ENCODE measurements around the gene RNF227.

Gene RNF227

GRCh38 chr17:7931709-7932482, 15.8 kb upstream of the RNF227 start, which contains the start of the genes CNTROB and TRAPPC1 (continued):
- TF ChIP-seq PATZ1 (CRISPR knock-in tag; IDR thresholded peaks at IDR 0.05; ENCODE audit: borderline replicate concordance) (no peak), ZNF8 (CRISPR knock-in tag; IDR thresholded peaks at IDR 0.05) (no peak), ISL1 (CRISPR knock-in tag; IDR thresholded peaks at IDR 0.05) (no peak), TSHZ2 (CRISPR knock-in tag; IDR thresholded peaks at IDR 0.05) (peak; percentile 70; the same call in 1 of the 2 replicates), ZC3H10 (CRISPR knock-in tag; IDR thresholded peaks at IDR 0.05) (no peak), POU6F1 (CRISPR knock-in tag; IDR thresholded peaks at IDR 0.05; ENCODE audit: borderline replicate concordance, low read depth) (no peak), ZNF70 (CRISPR knock-in tag; IDR thresholded peaks at IDR 0.05) (peak; percentile 52; the same call in 1 of the 2 replicates)

GRCh38 chr17:7930841-7931631, 14.9 kb upstream of the RNF227 start:
- peak; percentile 10 for ATAC-seq

More at GRCh38 chr17:7930841-7931631, 14.9 kb upstream of the RNF227 start:
- TF ChIP-seq ZC3H10 (CRISPR knock-in tag; IDR thresholded peaks at IDR 0.05), result no peak
- no peak for TF ChIP-seq TCF4 (CRISPR knock-in tag; IDR thresholded peaks at IDR 0.05; ENCODE audit: borderline replicate concordance)
- TF ChIP-seq ZNF565 (CRISPR knock-in tag; conservative IDR thresholded peaks at IDR 0.05; ENCODE audit: low read depth), result no peak
- no peak for TF ChIP-seq ZFP30 (CRISPR knock-in tag; IDR thresholded peaks at IDR 0.05)
- TF ChIP-seq BACH2 (CRISPR knock-in tag; IDR thresholded peaks at IDR 0.05; ENCODE audit: borderline replicate concordance), result no peak
- TF ChIP-seq ARNTL (CRISPR knock-in tag; IDR thresholded peaks at IDR 0.05; ENCODE audit: borderline replicate concordance, low read depth), result no peak
- no peak for TF ChIP-seq CREB5 (CRISPR knock-in tag; IDR thresholded peaks at IDR 0.05; ENCODE audit: low read depth)
- no peak for TF ChIP-seq ESRRG (CRISPR knock-in tag; IDR thresholded peaks at IDR 0.05)
- no peak for TF ChIP-seq TSHZ2 (CRISPR knock-in tag; IDR thresholded peaks at IDR 0.05)
- TF ChIP-seq PPARA (CRISPR knock-in tag; IDR thresholded peaks at IDR 0.05; ENCODE audit: borderline replicate concordance), result no peak
- TF ChIP-seq TOX (CRISPR knock-in tag; IDR thresholded peaks at IDR 0.05; ENCODE audit: borderline replicate concordance), result no peak
- TF ChIP-seq RARB (CRISPR knock-in tag; IDR thresholded peaks at IDR 0.05), result no peak
- no peak for TF ChIP-seq CSDC2 (CRISPR knock-in tag; IDR thresholded peaks at IDR 0.05)
- TF ChIP-seq ISL1 (CRISPR knock-in tag; IDR thresholded peaks at IDR 0.05), result no peak

Data from SK-N-SH treated with all-trans-retinoic acid at 6 μM for 48 hours (cell line).